GM12878 (cell line): ENCODE data around the gene UNC5B. TPM values are rescaled to one million over a fixed set of nuclear protein-coding genes. Genes with fewer than 3 reads are reported as not detected.

ENCODE experiments used
- ATAC-seq: fragments of 200-7000 bp; cut with Tn5 transposase; 3 replicates; pipeline ENCODE4 v1.9.1; 2020; ENCODE audit warnings: mild to moderate bottlenecking, moderate library complexity
- BruUV-seq: library from RNA; stranded (reverse); fragments of 400-500 nt; replicated peaks from 2 replicates; lab custom pipeline; 2021; lab: Mats Ljungman, UMichigan
- CTCF ChIA-PET: fragments of 300-600 bp; sonication (Branson Sonifier 250); formaldehyde crosslinking; extraction: SDS; loops from one replicate; lab custom pipeline; 2021; ENCODE audit warnings: inconsistent platforms; lab: Yijun Ruan, JAX
- POLR2A ChIA-PET: fragments of 350-600 bp; formaldehyde crosslinking; extraction: SDS; loops from one replicate; lab custom pipeline; 2021; ENCODE audit warnings: inconsistent platforms; lab: Charles Lee
- RAD21 ChIA-PET: fragments of 300-600 bp; sonication (Branson Sonifier 250); formaldehyde crosslinking; loops from one replicate; lab custom pipeline; 2023; ENCODE audit warnings: antibody characterized with exemption; ENCODE audit not compliant: unreplicated experiment; lab: Charles Lee
- SMC1A ChIA-PET: fragments of 300-600 bp; sonication (Branson Sonifier 250); formaldehyde crosslinking; loops from one replicate; lab custom pipeline; 2023; ENCODE audit not compliant: unreplicated experiment, uncharacterized antibody; lab: Charles Lee
- DNase-seq: peaks from one replicate; pipeline ENCODE4 v3.0.0-alpha.2; 2011; ENCODE audit warnings: low read depth, low spot score
- FAIRE-seq: peaks from 3 replicates; lab custom pipeline; 2011; peaks lifted over from hg19 to GRCh38; lab: Jason Lieb, UNC
- H2AFZ ChIP-seq: 2 replicates; pipeline ENCODE4 v1.6.0; 2011; ENCODE audit warnings: low read depth, low read length, control low read depth; ENCODE audit not compliant: control insufficient read depth
- H3K27ac ChIP-seq: 2 replicates; pipeline ENCODE4 v1.5.1; 2011; ENCODE audit warnings: control low read depth; ENCODE audit not compliant: control insufficient read depth, insufficient read depth
- H3K27me3 ChIP-seq, 2 experiments: replicated peaks in 1 of 2; 2 replicates each; pipeline versions ENCODE4 v1.6.0 to v1.6.1; 2011; ENCODE audit warnings: low read length in 1 of 2; ENCODE audit not compliant: control insufficient read depth in 2 of 2, insufficient read depth in 2 of 2
- H3K36me3 ChIP-seq, 2 experiments: 2 replicates each; pipeline ENCODE4 v1.5.1; 2011; ENCODE audit warnings: low read length in 1 of 2; ENCODE audit not compliant: control insufficient read depth in 2 of 2, insufficient read depth in 2 of 2
- H3K4me1 ChIP-seq: 2 replicates; pipeline ENCODE4 v1.6.1; 2011; ENCODE audit warnings: mild to moderate bottlenecking, low read length, moderate library complexity, mixed read lengths; ENCODE audit not compliant: control insufficient read depth, insufficient read depth
- H3K4me2 ChIP-seq: 2 replicates; pipeline ENCODE4 v1.6.0; 2011; ENCODE audit warnings: control low read depth; ENCODE audit not compliant: control insufficient read depth, insufficient read depth
- H3K4me3 ChIP-seq: fragments of 200-600 bp; sonication (generic); 2 replicates; pipeline ENCODE4 v1.5.1; 2016
- H3K79me2 ChIP-seq: 2 replicates; pipeline ENCODE4 v1.6.0; 2011; ENCODE audit warnings: low read length; ENCODE audit not compliant: control insufficient read depth, insufficient read depth
- H3K9ac ChIP-seq: 2 replicates; pipeline ENCODE4 v1.8.0; 2011; ENCODE audit warnings: low read length, control low read depth, mixed read lengths; ENCODE audit not compliant: control insufficient read depth, insufficient read depth
- H3K9me3 ChIP-seq: replicated peaks from 3 replicates; pipeline ENCODE4 v1.5.1; 2011; ENCODE audit warnings: mild to moderate bottlenecking, low read length; ENCODE audit not compliant: control insufficient read depth, insufficient read depth
- H4K20me1 ChIP-seq: 2 replicates; pipeline ENCODE4 v1.6.0; 2011; ENCODE audit not compliant: control insufficient read depth, insufficient read depth
- BCL11A ChIP-seq: IDR thresholded peaks from 2 replicates; pipeline ENCODE4 v1.6.1; 2011; ENCODE audit warnings: low read depth, low read length
- CHD1 ChIP-seq: IDR thresholded peaks from 2 replicates; pipeline ENCODE4 v1.6.1; 2012; ENCODE audit warnings: low read depth, low read length, improper control_type of control experiment
- CREB1 ChIP-seq: IDR thresholded peaks from 2 replicates; pipeline ENCODE4 v1.6.1; 2012; ENCODE audit warnings: low read depth, mild to moderate bottlenecking, inconsistent platforms
- CREM ChIP-seq: IDR thresholded peaks from 2 replicates; pipeline ENCODE4 v1.6.1; 2014; ENCODE audit warnings: antibody characterized with exemption, low read depth
- HDAC6 ChIP-seq: fragments of 200-600 bp; sonication (generic); IDR thresholded peaks from one replicate; pipeline ENCODE4 v1.8.0; 2017; ENCODE audit warnings: antibody characterized with exemption; ENCODE audit not compliant: unreplicated experiment
- IRF4 ChIP-seq: IDR thresholded peaks from 2 replicates; pipeline ENCODE4 v1.6.1; 2011; ENCODE audit warnings: low read depth, low read length
- NR2C2 ChIP-seq: IDR thresholded peaks from 2 replicates; pipeline ENCODE4 v1.6.1; 2011; ENCODE audit warnings: borderline replicate concordance, low read depth; ENCODE audit not compliant: control insufficient read depth, insufficient read length
- POLR2AphosphoS2 ChIP-seq: IDR thresholded peaks from 2 replicates; pipeline ENCODE4 v1.6.1; 2011; ENCODE audit warnings: low read depth, mild to moderate bottlenecking, low read length, improper control_type of control experiment, moderate library complexity
- REST ChIP-seq: IDR thresholded peaks from 2 replicates; pipeline ENCODE4 v1.6.1; 2012; ENCODE audit warnings: mild to moderate bottlenecking, low read depth, low read length
- RFX5 ChIP-seq: IDR thresholded peaks from 2 replicates; pipeline ENCODE4 v1.6.1; 2011; ENCODE audit warnings: low read depth, low read length, improper control_type of control experiment
- SIX5 ChIP-seq: IDR thresholded peaks from 2 replicates; pipeline ENCODE4 v1.6.1; 2011; ENCODE audit warnings: mild to moderate bottlenecking, low read depth, low read length, moderate library complexity; ENCODE audit not compliant: severe bottlenecking
- SMARCA5 ChIP-seq: fragments of 450-650 bp; IDR thresholded peaks from 2 replicates; pipeline ENCODE4 v1.6.1; 2017; ENCODE audit warnings: mild to moderate bottlenecking
- SPI1 ChIP-seq: IDR thresholded peaks from 2 replicates; pipeline ENCODE4 v1.6.1; 2011; ENCODE audit warnings: low read depth, mild to moderate bottlenecking, low read length, moderate library complexity, borderline replicate concordance; ENCODE audit not compliant: insufficient read depth
- SUZ12 ChIP-seq: fragments of 200-600 bp; sonication (generic); IDR thresholded peaks from one replicate; pipeline ENCODE4 v1.6.1; 2018; ENCODE audit warnings: antibody characterized with exemption, mild to moderate bottlenecking; ENCODE audit not compliant: unreplicated experiment
- TBL1XR1 ChIP-seq: IDR thresholded peaks from 2 replicates; pipeline ENCODE4 v1.6.1; 2012; ENCODE audit warnings: low read depth, low read length, improper control_type of control experiment
- ZBED1 ChIP-seq: IDR thresholded peaks from 2 replicates; pipeline ENCODE4 v1.6.1; 2016; ENCODE audit warnings: borderline replicate concordance
- ZZZ3 ChIP-seq: IDR thresholded peaks from 2 replicates; pipeline ENCODE4 v1.6.1; 2011; ENCODE audit warnings: low read depth; ENCODE audit not compliant: control insufficient read depth, insufficient read length
- WGBS: methylation state at CpG from one replicate; pipeline ENCODE4 v1.1.6; 2016; ENCODE audit warnings: low lambda C conversion rate; ENCODE audit not compliant: insufficient replicate concordance, insufficient coverage; ENCODE audit errors: missing lambda C conversion rate; 5-methylcytosine and 5-hydroxymethylcytosine counted together
- in situ Hi-C: fragments of 300-500 bp; cut with MboI; formaldehyde crosslinking; loops from 9 replicates; pipeline ENCODE4 v1.14.3; 2018; ENCODE audit warnings: mixed read lengths
- intact Hi-C: fragments of 100-400 bp; cut with micrococcal nuclease; formaldehyde crosslinking; loops from one replicate; pipeline ENCODE4 v1.14.2; 2022; ENCODE audit not compliant: unreplicated experiment
- polyA plus RNA-seq, 11 experiments: library from polyadenylated mRNA; depleted of rRNA in 4 of 11; unstranded in 6 of 11; stranded (reverse) in 5 of 11; fragments of >200 nt; fragmentation: Nextera tagmentation in 4 of 11; fragmentation: Illumina TruSeq in 1 of 11; extraction: Ambion mirVana in 4 of 11; extraction: Trizol in 1 of 11; gene quantifications; 1 replicate in 1 of 11; 2 replicates in 10 of 11; pipeline versions ENCODE4 v1.2.1 to v1.2.3, GENCODE V29; 2011 to 2016; ENCODE audit warnings: inconsistent platforms in 2 of 11, missing spikeins in 2 of 11, low read depth in 1 of 11
- total RNA-seq, 4 experiments: library from RNA; depleted of rRNA in 3 of 4; stranded (reverse); fragments of >200 nt in 3 of 4; fragmentation: Illumina TruSeq in 1 of 4; extraction: Trizol in 1 of 4; gene quantifications; 2 replicates each; pipeline versions ENCODE4 v1.2.1 to v1.2.3, GENCODE V29; 2013 to 2021

The UNC5B gene
- total and polyA plus RNA-seq, 10 of the 15 experiments (the other 5 are each of a cell fraction or from before 2014, with no cell fraction given), result 0.03 to 0.08 TPM; not detected in 8

GRCh38 chr10:71259282-71259681 lies 46.9 kb downstream of the UNC5B start:
- Histone ChIP-seq H3K9ac (no peak overlapping the region), H3K27me3 (no peaks in the 10 kb centered on the region; a peak in 1 of 4 replicates), H3K36me3 (no peaks in the 10 kb centered on the region), H3K9me3 (no peaks in the 10 kb centered on the region), H3K79me2 (no peaks in the 10 kb centered on the region), H3K27ac (no peak overlapping the region), H4K20me1 (no peaks in the 10 kb centered on the region), H3K4me3 (no peak overlapping the region), H3K4me1 (no peaks in the 10 kb centered on the region), H2AFZ (no peak overlapping the region), H3K4me2 (no peak overlapping the region)
- ChIA-PET RAD21 (no interaction called here), POLR2A (no interaction called here), SMC1A (no interaction called here), CTCF (no interaction called here)
- in situ Hi-C loops (no loop called here), intact Hi-C loops (no loop called here)
- no peak for TF ChIP-seq RFX5
- no peak for TF ChIP-seq CHD1
- no peak for TF ChIP-seq NR2C2
- no peak for TF ChIP-seq ZBED1
- no peak for TF ChIP-seq CREM
- no peak for TF ChIP-seq SPI1
- TF ChIP-seq BCL11A, result no peak
- no peak for TF ChIP-seq SIX5
- no peak for TF ChIP-seq CREB1
- TF ChIP-seq TBL1XR1, result no peak
- no peak for TF ChIP-seq IRF4
- no peak for TF ChIP-seq REST
- no peak for TF ChIP-seq POLR2AphosphoS2
- TF ChIP-seq ZZZ3, result no peak
- no peak for TF ChIP-seq HDAC6
- no peak for TF ChIP-seq SMARCA5
- no peak for TF ChIP-seq SUZ12
- ATAC-seq, result no peak
- no peak for DNase-seq
- no peak for FAIRE-seq
- BruUV-seq, result no TSS peak
- WGBS, result 12% methylated on average over 6 of the region's 7 CpGs
